Vagina (tissue), 2 donors: Measurements from ENCODE around the gene IQCM. TPM values are rescaled to one million over a fixed set of nuclear protein-coding genes. Genes with fewer than 3 reads are reported as not detected.

Experiments used
- DNase-seq, 2 donors: peaks; one replicate each; pipeline ENCODE4 v3.0.0-alpha.2; 2017; ENCODE audit errors: extremely low spot score in 2 of 2
- H3K27ac ChIP-seq: fragments of 200-600 bp; sonication (generic); one replicate; pipeline ENCODE4 v1.5.1; 2019
- H3K27me3 ChIP-seq: fragments of 200-600 bp; sonication (generic); one replicate; pipeline ENCODE4 v1.5.1; 2019
- H3K36me3 ChIP-seq, 2 donors: fragments of 200-600 bp; sonication (generic); one replicate each; pipeline ENCODE4 v1.5.1; 2017 to 2019
- H3K4me1 ChIP-seq: fragments of 200-600 bp; sonication (generic); one replicate; pipeline ENCODE4 v1.5.1; 2019
- H3K4me3 ChIP-seq, 2 donors: fragments of 200-600 bp; sonication (generic); 1 replicate in 1 of 2; 2 replicates in 1 of 2; pipeline ENCODE4 v1.5.1; 2016 to 2019
- H3K9me3 ChIP-seq: fragments of 200-600 bp; sonication (generic); one replicate; pipeline ENCODE4 v1.5.1; 2019
- POLR2A ChIP-seq, 2 donors: fragments of 450-650 bp; IDR thresholded peaks; one replicate each; pipeline ENCODE4 v1.6.1; 2017; ENCODE audit warnings: antibody characterized with exemption in 2 of 2, mild to moderate bottlenecking in 2 of 2, moderate library complexity in 2 of 2
- POLR2AphosphoS5 ChIP-seq, 2 donors: sonication (generic); formaldehyde crosslinking; IDR thresholded peaks; one replicate each; pipeline ENCODE4 v1.9.0; 2017; ENCODE audit warnings: antibody characterized with exemption in 2 of 2, mild to moderate bottlenecking in 2 of 2, low read depth in 1 of 2; ENCODE audit not compliant: insufficient read depth in 1 of 2
- intact Hi-C: fragments of 100-400 bp; cut with DNase I; formaldehyde crosslinking; loops from one replicate; pipeline ENCODE4 v1.15.1; 2023
- total RNA-seq: library from RNA; depleted of rRNA; stranded (reverse); fragments of >200 nt; gene quantifications from one replicate; pipeline ENCODE4 v1.2.3, GENCODE V29; 2016
- TF ChIP-seq, protein P1 (sequence below), 3 experiments: fragments of 450-650 bp in 2 of 3; fragments of 200-600 bp in 1 of 3; sonication (generic) in 1 of 3; IDR thresholded peaks; one replicate each; pipeline ENCODE4 v1.5.1; 2017 to 2019; ENCODE audit warnings: antibody characterized with exemption in 3 of 3, mild to moderate bottlenecking in 2 of 3, moderate library complexity in 2 of 3

IQCM gene
- total RNA-seq, 1 donor from 2014 or later, result not detected

GRCh38 chr4:149735796-149736195, 79.8 kb downstream of the IQCM start:
- intact Hi-C loops, result no loop called here
- H3K4me1 ChIP-seq, result no peaks in the 10 kb centered on the region
- no peaks in the 10 kb centered on the region for H3K27me3 ChIP-seq
- no peak overlapping the region for H3K4me3 ChIP-seq
- H3K27ac ChIP-seq, result no peak overlapping the region
- no peak for DNase-seq
- no peaks in the 10 kb centered on the region for H3K36me3 ChIP-seq
- no peaks in the 10 kb centered on the region for H3K9me3 ChIP-seq
- TF ChIP-seq POLR2AphosphoS5 (IDR thresholded peaks at IDR 0.05; ENCODE audit: insufficient read depth in 1 of 2, low read depth in 1 of 2), result no peak
- no peak for TF ChIP-seq POLR2A (IDR thresholded peaks at IDR 0.05)
- TF ChIP-seq, protein P1, sequence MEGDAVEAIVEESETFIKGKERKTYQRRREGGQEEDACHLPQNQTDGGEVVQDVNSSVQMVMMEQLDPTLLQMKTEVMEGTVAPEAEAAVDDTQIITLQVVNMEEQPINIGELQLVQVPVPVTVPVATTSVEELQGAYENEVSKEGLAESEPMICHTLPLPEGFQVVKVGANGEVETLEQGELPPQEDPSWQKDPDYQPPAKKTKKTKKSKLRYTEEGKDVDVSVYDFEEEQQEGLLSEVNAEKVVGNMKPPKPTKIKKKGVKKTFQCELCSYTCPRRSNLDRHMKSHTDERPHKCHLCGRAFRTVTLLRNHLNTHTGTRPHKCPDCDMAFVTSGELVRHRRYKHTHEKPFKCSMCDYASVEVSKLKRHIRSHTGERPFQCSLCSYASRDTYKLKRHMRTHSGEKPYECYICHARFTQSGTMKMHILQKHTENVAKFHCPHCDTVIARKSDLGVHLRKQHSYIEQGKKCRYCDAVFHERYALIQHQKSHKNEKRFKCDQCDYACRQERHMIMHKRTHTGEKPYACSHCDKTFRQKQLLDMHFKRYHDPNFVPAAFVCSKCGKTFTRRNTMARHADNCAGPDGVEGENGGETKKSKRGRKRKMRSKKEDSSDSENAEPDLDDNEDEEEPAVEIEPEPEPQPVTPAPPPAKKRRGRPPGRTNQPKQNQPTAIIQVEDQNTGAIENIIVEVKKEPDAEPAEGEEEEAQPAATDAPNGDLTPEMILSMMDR (IDR thresholded peaks at IDR 0.05), result no peak

GRCh38 chr4:149728444-149728843, 87.2 kb downstream of the IQCM start:
- no peak for DNase-seq
- Histone ChIP-seq H3K4me1 (no peaks in the 10 kb centered on the region), H3K4me3 (no peak overlapping the region), H3K27me3 (no peaks in the 10 kb centered on the region), H3K9me3 (no peaks in the 10 kb centered on the region), H3K36me3 (no peaks in the 10 kb centered on the region), H3K27ac (no peak overlapping the region)
- no peak for TF ChIP-seq POLR2A (IDR thresholded peaks at IDR 0.05)
- TF ChIP-seq, protein P1 (IDR thresholded peaks at IDR 0.05), result no peak
- no peak for TF ChIP-seq POLR2AphosphoS5 (IDR thresholded peaks at IDR 0.05; ENCODE audit: insufficient read depth in 1 of 2, low read depth in 1 of 2)
- intact Hi-C loops, result no loop called here

GRCh38 chr4:149727663-149728062, 88.0 kb downstream of the IQCM start:
- TF ChIP-seq, protein P1 (IDR thresholded peaks at IDR 0.05), result no peak
- TF ChIP-seq POLR2A (IDR thresholded peaks at IDR 0.05) (no peak), POLR2AphosphoS5 (IDR thresholded peaks at IDR 0.05; ENCODE audit: insufficient read depth in 1 of 2, low read depth in 1 of 2) (no peak)
- intact Hi-C loops, result no loop called here
- H3K9me3 ChIP-seq, result no peaks in the 10 kb centered on the region
- H3K4me1 ChIP-seq, result no peaks in the 10 kb centered on the region
- no peaks in the 10 kb centered on the region for H3K27me3 ChIP-seq
- H3K27ac ChIP-seq, result no peak overlapping the region
- H3K4me3 ChIP-seq, result no peak overlapping the region
- no peak for DNase-seq
- no peaks in the 10 kb centered on the region for H3K36me3 ChIP-seq

DNA sequence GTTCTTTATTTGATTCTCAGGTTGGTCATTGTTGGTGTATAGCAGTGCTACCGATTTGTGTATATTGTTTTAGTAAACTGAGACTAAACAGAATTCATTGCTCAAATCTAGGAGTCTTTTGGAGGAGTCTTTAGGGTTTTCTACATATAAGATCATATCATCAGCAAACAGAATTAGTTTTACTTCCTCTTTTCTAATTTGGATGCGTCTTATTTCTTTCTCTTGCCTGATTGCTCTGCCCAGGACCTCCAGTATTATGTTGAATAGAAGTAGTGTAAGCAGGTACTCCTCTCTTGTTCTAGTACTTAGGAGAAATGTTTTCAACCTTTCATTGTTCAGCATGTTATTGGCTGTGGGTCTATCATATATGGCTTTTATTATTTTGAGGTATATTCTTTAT, 92.6 kb downstream of the IQCM start:
- H3K9me3 ChIP-seq, result no peaks in the 10 kb centered on the region
- no peaks in the 10 kb centered on the region for H3K36me3 ChIP-seq
- intact Hi-C loops, result no loop called here
- TF ChIP-seq, protein P1 (IDR thresholded peaks at IDR 0.05), result no peak
- TF ChIP-seq POLR2A (IDR thresholded peaks at IDR 0.05), result no peak
- TF ChIP-seq POLR2AphosphoS5 (IDR thresholded peaks at IDR 0.05; ENCODE audit: insufficient read depth in 1 of 2, low read depth in 1 of 2), result no peak
- H3K27me3 ChIP-seq, result no peaks in the 10 kb centered on the region
- H3K4me1 ChIP-seq, result no peaks in the 10 kb centered on the region
- DNase-seq, result no peak
- H3K4me3 ChIP-seq, result no peak overlapping the region
- H3K27ac ChIP-seq, result no peak overlapping the region

- Histone ChIP-seq H3K4me3 (no peak overlapping the region), H3K27ac (no peak overlapping the region), H3K27me3 (no peaks in the 10 kb centered on the region), H3K4me1 (no peaks in the 10 kb centered on the region), H3K9me3 (no peaks in the 10 kb centered on the region), H3K36me3 (no peaks in the 10 kb centered on the region)
- DNase-seq, result no peak
- TF ChIP-seq, protein P1 (IDR thresholded peaks at IDR 0.05), result no peak
- TF ChIP-seq POLR2A (IDR thresholded peaks at IDR 0.05) (no peak), POLR2AphosphoS5 (IDR thresholded peaks at IDR 0.05; ENCODE audit: insufficient read depth in 1 of 2, low read depth in 1 of 2) (no peak)
- intact Hi-C loops, result no loop called here
These were observed 95.8 kb downstream of the IQCM start for GRCh38 chr4:149719806-149720205.
